H9 (cell line): Measurements from ENCODE around the gene FAM228B. TPM values are rescaled to one million over a fixed set of nuclear protein-coding genes. Genes with fewer than 3 reads are reported as not detected.
A peak's percentile ranks its signal among the peaks of the same experiment; 100 is the strongest.

ENCODE experiments used
- DNase-seq: peaks from one replicate; pipeline ENCODE4 v3.0.0-alpha.2; 2017
- H2AFZ ChIP-seq: one replicate; pipeline ENCODE4 v1.6.1; 2013; ENCODE audit warnings: mild to moderate bottlenecking, low read length, control low read depth, moderate library complexity
- H2AK5ac ChIP-seq: 2 replicates; pipeline ENCODE4 v1.6.1; 2013; ENCODE audit warnings: low read length, control low read depth, mixed read lengths; ENCODE audit not compliant: insufficient read length
- H2BK120ac ChIP-seq: one replicate; pipeline ENCODE4 v1.6.1; 2013; ENCODE audit warnings: low read depth, mild to moderate bottlenecking, low read length, control low read depth, inconsistent platforms; ENCODE audit not compliant: poor library complexity, severe bottlenecking
- H2BK12ac ChIP-seq: 2 replicates; pipeline ENCODE4 v1.6.1; 2013; ENCODE audit warnings: low read length, control low read depth, mixed read lengths, low read depth; ENCODE audit not compliant: insufficient read length
- H2BK15ac ChIP-seq: 2 replicates; pipeline ENCODE4 v1.6.1; 2013; ENCODE audit warnings: low read depth, low read length, control low read depth
- H2BK20ac ChIP-seq: one replicate; pipeline ENCODE4 v1.6.1; 2013; ENCODE audit warnings: low read depth, mild to moderate bottlenecking, low read length, control low read depth, inconsistent platforms; ENCODE audit not compliant: poor library complexity, severe bottlenecking
- H2BK5ac ChIP-seq: 2 replicates; pipeline ENCODE4 v1.6.1; 2013; ENCODE audit warnings: low read length, control low read depth, mixed read lengths; ENCODE audit not compliant: insufficient read length
- H3K14ac ChIP-seq: 2 replicates; pipeline ENCODE4 v1.6.1; 2013; ENCODE audit warnings: low read length, control low read depth; ENCODE audit not compliant: insufficient read depth
- H3K18ac ChIP-seq: 2 replicates; pipeline ENCODE4 v1.6.1; 2013; ENCODE audit warnings: low read depth, mild to moderate bottlenecking, mixed read lengths, low read length, control low read depth; ENCODE audit not compliant: insufficient read length
- H3K23ac ChIP-seq: 2 replicates; pipeline ENCODE4 v1.6.1; 2013; ENCODE audit warnings: low read length, control low read depth, mixed read lengths, low read depth; ENCODE audit not compliant: insufficient read length
- H3K23me2 ChIP-seq: 2 replicates; pipeline ENCODE4 v1.6.1; 2013; ENCODE audit warnings: low read depth, mild to moderate bottlenecking, mixed read lengths, low read length, control low read depth; ENCODE audit not compliant: insufficient read length, poor library complexity, severe bottlenecking
- H3K27ac ChIP-seq: 2 replicates; pipeline ENCODE4 v1.5.1; 2013; ENCODE audit warnings: low read length, control low read depth, mixed read lengths, low read depth; ENCODE audit not compliant: insufficient read length
- H3K27me3 ChIP-seq: 2 replicates; pipeline ENCODE4 v1.6.1; 2013; ENCODE audit warnings: low read length, control low read depth, inconsistent platforms; ENCODE audit not compliant: insufficient read depth
- H3K4ac ChIP-seq: 2 replicates; pipeline ENCODE4 v1.6.1; 2013; ENCODE audit warnings: low read depth, mild to moderate bottlenecking, control low read depth, inconsistent platforms, low read length, moderate library complexity
- H3K4me1 ChIP-seq: 2 replicates; pipeline ENCODE4 v1.6.1; 2013; ENCODE audit warnings: low read length, control low read depth, inconsistent platforms; ENCODE audit not compliant: insufficient read depth
- H3K4me2 ChIP-seq: 2 replicates; pipeline ENCODE4 v1.6.1; 2013; ENCODE audit warnings: low read length, control low read depth, mixed read lengths; ENCODE audit not compliant: insufficient read length, insufficient read depth
- H3K56ac ChIP-seq: 2 replicates; pipeline ENCODE4 v1.6.1; 2013; ENCODE audit warnings: low read depth, mild to moderate bottlenecking, mixed read lengths, low read length, control low read depth; ENCODE audit not compliant: insufficient read length
- H3K79me1 ChIP-seq: 2 replicates; pipeline ENCODE4 v1.6.1; 2013; ENCODE audit warnings: low read depth, mild to moderate bottlenecking, moderate library complexity, low read length, control low read depth, inconsistent platforms; ENCODE audit not compliant: insufficient read depth, poor library complexity, severe bottlenecking
- H3K79me2 ChIP-seq: 2 replicates; pipeline ENCODE4 v1.6.1; 2013; ENCODE audit warnings: low read length, control low read depth, inconsistent platforms; ENCODE audit not compliant: insufficient read depth
- H3K9ac ChIP-seq: 2 replicates; pipeline ENCODE4 v1.6.1; 2013; ENCODE audit warnings: low read length, control low read depth, mixed read lengths; ENCODE audit not compliant: insufficient read length; ENCODE audit errors: extremely low read depth
- H3K9me3 ChIP-seq: one replicate; pipeline ENCODE4 v1.6.1; 2013; ENCODE audit warnings: low read depth, low read length, inconsistent platforms; ENCODE audit not compliant: control insufficient read depth
- H3T11ph ChIP-seq: one replicate; pipeline ENCODE4 v1.6.1; 2013; ENCODE audit warnings: mild to moderate bottlenecking, low read length, control low read depth, inconsistent platforms
- H4K20me1 ChIP-seq: one replicate; pipeline ENCODE4 v1.6.1; 2013; ENCODE audit not compliant: control insufficient read depth, insufficient read length, insufficient read depth
- H4K5ac ChIP-seq: 2 replicates; pipeline ENCODE4 v1.6.1; 2013; ENCODE audit warnings: low read depth, mild to moderate bottlenecking, mixed read lengths, low read length, control low read depth; ENCODE audit not compliant: insufficient read length
- H4K8ac ChIP-seq: replicated peaks from 2 replicates; pipeline ENCODE4 v1.6.1; 2013; ENCODE audit warnings: low read length, control low read depth, mixed read lengths, low read depth; ENCODE audit not compliant: insufficient read length
- H4K91ac ChIP-seq: 2 replicates; pipeline ENCODE4 v1.6.1; 2013; ENCODE audit warnings: low read depth, mild to moderate bottlenecking, moderate library complexity, mixed read lengths, low read length, control low read depth; ENCODE audit not compliant: insufficient read length
- H3K27ac Mint-ChIP-seq, 3 experiments: 2 replicates in 2 of 3; 3 replicates in 1 of 3; pipeline ENCODE4 v1.8.0; 2020 to 2021; ENCODE audit warnings: mixed read lengths in 3 of 3, mild to moderate bottlenecking in 1 of 3, moderate library complexity in 1 of 3
- H3K27me3 Mint-ChIP-seq: 2 replicates; pipeline ENCODE4 v1.8.0; 2021; ENCODE audit warnings: low read depth, mild to moderate bottlenecking, moderate library complexity, mixed read lengths
- H3K36me3 Mint-ChIP-seq, 3 experiments: 2 replicates in 2 of 3; 3 replicates in 1 of 3; pipeline ENCODE4 v1.8.0; 2020 to 2021; ENCODE audit warnings: low read depth in 3 of 3, mixed read lengths in 3 of 3; ENCODE audit not compliant: insufficient read depth in 1 of 3
- H3K4me1 Mint-ChIP-seq, 2 experiments: 2 replicates each; pipeline ENCODE4 v1.8.0; 2020; ENCODE audit warnings: mixed read lengths in 2 of 2
- H3K4me3 Mint-ChIP-seq, 2 experiments: 2 replicates in 1 of 2; 3 replicates in 1 of 2; pipeline ENCODE4 v1.8.0; 2020 to 2021; ENCODE audit warnings: mild to moderate bottlenecking in 2 of 2, mixed read lengths in 2 of 2, moderate library complexity in 1 of 2
- H3K9me3 Mint-ChIP-seq, 2 experiments: 2 replicates in 1 of 2; 3 replicates in 1 of 2; pipeline ENCODE4 v1.8.0; 2020; ENCODE audit warnings: mild to moderate bottlenecking in 2 of 2, mixed read lengths in 2 of 2, moderate library complexity in 1 of 2
- CTCF ChIP-seq: fragments of 200-600 bp; sonication (generic); conservative IDR thresholded peaks from 3 replicates; pipeline ENCODE4 v1.8.0; 2021; ENCODE audit warnings: antibody characterized with exemption, mild to moderate bottlenecking
- WGBS: extraction: QIAGEN DNeasy Blood & Tissue Kit; methylation state at CpG from one replicate; pipeline ENCODE4 v1.1.7; 2013; ENCODE audit warnings: missing lambda C conversion rate, low lambda C conversion rate, mixed read lengths; ENCODE audit not compliant: insufficient read length; ENCODE audit errors: extremely low coverage; 5-methylcytosine and 5-hydroxymethylcytosine counted together
- total RNA-seq: library from RNA; stranded (reverse); gene quantifications from 2 replicates; pipeline ENCODE4 v1.2.1, GENCODE V29; 2021

The FAM228B gene
- total RNA-seq, 1 experiment from 2014 or later, result 6.5 TPM

GRCh38 chr2:24077535-24077877 lies 45.8 kb upstream of the FAM228B start:
- Histone ChIP-seq H3K27me3 (no peaks in the 10 kb centered on the region), H3K9ac (peak overlapping the region; percentile 50), H4K20me1 (no peaks in the 10 kb centered on the region), H3K9me3 (no peaks in the 10 kb centered on the region), H3K4me1 (peaks cover 3% of the 10 kb centered on the region; the same call in 1 of the 2 replicates), H3K4ac (no peak overlapping the region), H2AK5ac (no peak overlapping the region), H3K79me1 (no peaks in the 10 kb centered on the region), H2BK15ac (no peak overlapping the region), H2BK20ac (no peak overlapping the region), H3K23me2 (peaks cover 11% of the 10 kb centered on the region), H2AFZ (no peak overlapping the region), H3K23ac (no peak overlapping the region), H3K18ac (no peak overlapping the region), H3T11ph (no peak overlapping the region), H3K4me2 (peak overlapping the region; percentile 74), H3K14ac (no peak overlapping the region), H2BK5ac (no peak overlapping the region), H3K27ac (no peak overlapping the region), H2BK120ac (no peak overlapping the region), H4K8ac (no peak overlapping the region), H3K56ac (no peak overlapping the region), H4K5ac (no peak overlapping the region), H2BK12ac (no peak overlapping the region), H3K79me2 (no peaks in the 10 kb centered on the region; the same call in 1 of the 2 replicates), H4K91ac (no peak overlapping the region)
- no peak for DNase-seq
- H3K4me3 Mint-ChIP-seq, result peak overlapping the region; percentile 77 to 97
- no peak for TF ChIP-seq CTCF
- no peaks in the 10 kb centered on the region for H3K9me3 Mint-ChIP-seq
- peak overlapping the region; percentile 31 to 91 (median 90); a peak in 4 of 7 replicates for H3K27ac Mint-ChIP-seq
- H3K4me1 Mint-ChIP-seq, result peaks cover 17 to 19% of the 10 kb centered on the region in 2 experiments
- H3K27me3 Mint-ChIP-seq, result no peaks in the 10 kb centered on the region
- H3K36me3 Mint-ChIP-seq, result peaks cover 21 to 54% (median 52%) of the 10 kb centered on the region in 3 experiments
- WGBS, result no CpG with 5 or more reads among the region's 9 CpGs
